Measurements from ENCODE around the gene LRRTM4. TPM values are rescaled to one million over a fixed set of nuclear protein-coding genes. Genes with fewer than 3 reads are reported as not detected.

Gene LRRTM4
- total and polyA plus RNA-seq, 2 experiments from 2014 or later, result not detected

DNA sequence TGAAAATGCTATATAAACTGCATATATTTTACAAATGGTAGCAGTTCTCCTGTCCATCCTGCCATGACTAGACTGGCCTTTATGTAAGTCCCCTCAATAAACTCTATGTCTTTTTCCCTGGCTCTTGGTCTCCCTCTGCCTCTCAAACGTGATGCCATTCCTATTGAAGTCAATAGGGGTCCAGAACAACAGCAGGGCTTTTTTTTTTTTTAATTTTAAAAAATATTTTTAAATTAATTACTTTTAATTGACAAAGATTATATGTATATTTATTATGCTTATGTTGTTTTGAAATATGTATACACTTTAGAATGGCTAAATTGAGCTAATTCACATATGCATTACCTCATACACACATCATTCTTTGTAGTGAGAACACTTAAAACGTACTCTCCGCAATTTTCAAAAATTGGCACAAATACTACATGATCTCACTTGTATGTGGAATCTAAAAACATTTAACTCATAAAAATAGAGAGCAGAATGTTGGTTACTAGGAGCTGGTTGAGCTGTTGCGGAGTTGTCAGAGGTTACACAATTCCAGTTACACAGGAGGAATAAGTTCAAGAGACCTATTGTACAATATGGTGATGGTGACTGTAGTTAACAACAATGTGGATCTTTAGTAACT is 123.1 kb downstream of the LRRTM4 start:
- TF ChIP-seq EZH2 (IDR thresholded peaks at IDR 0.05; ENCODE audit: insufficient read depth, poor library complexity, severe bottlenecking) (no peak), EZH2phosphoT487 (IDR thresholded peaks at IDR 0.05; ENCODE audit: insufficient read depth, low read depth) (no peak)
- no peaks in the 10 kb centered on the region for H4K20me1 ChIP-seq (ENCODE audit: insufficient read depth)
- no peaks in the 10 kb centered on the region for H3K9me3 ChIP-seq (ENCODE audit: low read depth)
- no peak overlapping the region for H2AFZ ChIP-seq
- no peaks in the 10 kb centered on the region for H3K36me3 ChIP-seq (ENCODE audit: low read depth)
- 26 to 35% methylated on average over 4 of the region's 4 CpGs for WGBS, 2 experiments (ENCODE audit: low coverage in 1 of 2, low lambda C conversion rate in 2 of 2, missing lambda C conversion rate in 2 of 2)
- H3K4me2 ChIP-seq (ENCODE audit: unreplicated experiment), result no peak overlapping the region
- H3K4me3 ChIP-seq, result no peak overlapping the region
- no peaks in the 10 kb centered on the region for H3K4me1 ChIP-seq (ENCODE audit: insufficient read depth)
- H3K27ac ChIP-seq, result no peak overlapping the region
- H3K27me3 ChIP-seq (replicated peaks; ENCODE audit: insufficient read depth), result no peaks in the 10 kb centered on the region
- in situ Hi-C loops (cut with MboI), result no loop called here
- H3K9ac ChIP-seq, result no peak overlapping the region
- H3K9me2 ChIP-seq (ENCODE audit: insufficient read depth), result no peaks in the 10 kb centered on the region
- no peaks in the 10 kb centered on the region for H3F3A ChIP-seq (ENCODE audit: insufficient read depth)
- no peak for DNase-seq
- H3K79me2 ChIP-seq (ENCODE audit: insufficient read depth), result no peaks in the 10 kb centered on the region

DNA sequence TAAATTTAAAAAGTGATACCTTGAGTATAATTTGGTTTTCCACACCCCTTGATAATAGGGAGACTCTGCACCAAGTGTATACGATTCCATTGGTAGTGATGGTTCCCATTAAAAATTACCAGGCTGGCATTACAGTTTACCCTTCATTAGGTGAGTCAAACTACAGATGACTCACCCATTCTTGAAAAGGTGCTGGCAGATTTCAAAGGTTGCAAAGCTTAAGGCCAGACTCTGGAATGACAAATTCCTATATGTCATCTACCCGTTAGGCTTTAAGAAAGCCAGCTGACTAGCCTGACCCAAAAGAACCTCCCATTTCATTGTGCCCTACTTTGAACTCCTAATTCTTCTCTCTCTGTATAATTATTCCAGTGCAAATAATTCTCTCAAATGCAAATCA is 124.4 kb downstream of the LRRTM4 start:
- 21 to 33% methylated on average over 2 of the region's 2 CpGs for WGBS, 2 experiments (ENCODE audit: low coverage in 1 of 2, low lambda C conversion rate in 2 of 2, missing lambda C conversion rate in 2 of 2)

DNA sequence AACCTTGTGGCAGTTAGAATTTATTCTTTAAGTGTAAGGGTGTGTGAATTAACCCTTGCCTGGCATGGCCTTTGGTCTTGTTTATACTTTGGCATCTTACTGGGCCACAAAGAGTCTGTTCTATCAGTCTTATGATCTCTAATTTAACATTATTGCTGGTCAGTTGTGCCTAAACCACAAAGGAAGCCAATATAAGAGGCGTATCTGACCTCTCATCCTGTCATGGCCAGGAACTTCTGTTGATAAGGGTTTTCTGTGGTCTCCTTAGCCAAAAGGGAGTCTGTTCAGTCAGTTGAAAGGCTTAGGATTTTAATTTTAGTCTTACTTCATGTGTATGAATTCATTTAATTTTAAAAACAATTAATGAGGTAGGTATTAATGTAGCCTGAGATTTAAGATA is 127.2 kb downstream of the LRRTM4 start:
- no peak for TF ChIP-seq EZH2phosphoT487 (IDR thresholded peaks at IDR 0.05; ENCODE audit: insufficient read depth, low read depth)
- TF ChIP-seq EZH2 (IDR thresholded peaks at IDR 0.05; ENCODE audit: insufficient read depth, poor library complexity, severe bottlenecking), result no peak
- H3K27me3 ChIP-seq (replicated peaks; ENCODE audit: insufficient read depth), result no peaks in the 10 kb centered on the region
- no peaks in the 10 kb centered on the region for H3K79me2 ChIP-seq (ENCODE audit: insufficient read depth)
- no peaks in the 10 kb centered on the region for H3F3A ChIP-seq (ENCODE audit: insufficient read depth)
- WGBS, 2 experiments (ENCODE audit: low coverage in 1 of 2, low lambda C conversion rate in 2 of 2, missing lambda C conversion rate in 2 of 2), result 9 to 11% methylated on average over 1 of the region's 1 CpG
- H2AFZ ChIP-seq, result no peak overlapping the region
- no peaks in the 10 kb centered on the region for H4K20me1 ChIP-seq (ENCODE audit: insufficient read depth)
- no peak overlapping the region for H3K9ac ChIP-seq
- in situ Hi-C loops (cut with MboI), result no loop called here
- H3K9me3 ChIP-seq (ENCODE audit: low read depth), result no peaks in the 10 kb centered on the region
- H3K36me3 ChIP-seq (ENCODE audit: low read depth), result no peaks in the 10 kb centered on the region
- H3K9me2 ChIP-seq (ENCODE audit: insufficient read depth), result no peaks in the 10 kb centered on the region
- no peak for DNase-seq
- no peak overlapping the region for H3K4me2 ChIP-seq (ENCODE audit: unreplicated experiment)
- H3K4me3 ChIP-seq, result no peak overlapping the region
- H3K27ac ChIP-seq, result no peak overlapping the region
- H3K4me1 ChIP-seq (ENCODE audit: insufficient read depth), result no peaks in the 10 kb centered on the region

More for the DNA sequence above, 124.4 kb downstream of the LRRTM4 start:
- Histone ChIP-seq H3K79me2 (ENCODE audit: insufficient read depth) (no peaks in the 10 kb centered on the region), H3K4me1 (ENCODE audit: insufficient read depth) (no peaks in the 10 kb centered on the region), H4K20me1 (ENCODE audit: insufficient read depth) (no peaks in the 10 kb centered on the region), H3K27ac (no peak overlapping the region), H3K9ac (no peak overlapping the region), H3K4me2 (ENCODE audit: unreplicated experiment) (no peak overlapping the region), H2AFZ (no peak overlapping the region), H3K9me2 (ENCODE audit: insufficient read depth) (no peaks in the 10 kb centered on the region), H3K27me3 (replicated peaks; ENCODE audit: insufficient read depth) (no peaks in the 10 kb centered on the region), H3K9me3 (ENCODE audit: low read depth) (no peaks in the 10 kb centered on the region), H3K4me3 (no peak overlapping the region), H3F3A (ENCODE audit: insufficient read depth) (no peaks in the 10 kb centered on the region), H3K36me3 (ENCODE audit: low read depth) (no peaks in the 10 kb centered on the region)
- no peak for TF ChIP-seq EZH2 (IDR thresholded peaks at IDR 0.05; ENCODE audit: insufficient read depth, poor library complexity, severe bottlenecking)
- no peak for TF ChIP-seq EZH2phosphoT487 (IDR thresholded peaks at IDR 0.05; ENCODE audit: insufficient read depth, low read depth)
- DNase-seq, result no peak
- in situ Hi-C loops (cut with MboI), result no loop called here

DNA sequence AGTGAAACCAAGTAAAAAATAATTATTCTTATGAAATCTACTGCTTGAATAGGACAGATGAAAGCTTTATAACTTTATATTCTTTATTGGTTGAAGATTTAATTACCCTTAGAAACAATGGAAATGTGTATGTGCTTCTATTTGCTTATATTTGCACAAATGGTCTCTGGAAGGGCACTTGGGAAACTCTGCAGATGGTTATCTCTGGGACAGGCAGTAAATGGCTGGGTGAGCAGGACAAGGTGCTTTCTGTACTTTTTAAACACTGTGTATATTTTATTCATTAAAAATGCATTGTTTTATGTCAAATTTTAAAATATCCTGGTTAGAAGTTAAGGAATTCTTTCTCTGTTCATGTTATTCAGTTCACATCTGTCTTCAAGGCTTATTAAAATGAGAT is 131.1 kb downstream of the LRRTM4 start:
- Histone ChIP-seq H4K20me1 (ENCODE audit: insufficient read depth) (no peaks in the 10 kb centered on the region), H2AFZ (no peak overlapping the region), H3K79me2 (ENCODE audit: insufficient read depth) (no peaks in the 10 kb centered on the region), H3K27ac (no peak overlapping the region), H3K4me1 (ENCODE audit: insufficient read depth) (no peaks in the 10 kb centered on the region), H3K9me2 (ENCODE audit: insufficient read depth) (no peaks in the 10 kb centered on the region), H3K9me3 (ENCODE audit: low read depth) (no peaks in the 10 kb centered on the region), H3K4me3 (no peak overlapping the region), H3F3A (ENCODE audit: insufficient read depth) (no peaks in the 10 kb centered on the region), H3K9ac (no peak overlapping the region), H3K36me3 (ENCODE audit: low read depth) (no peaks in the 10 kb centered on the region), H3K4me2 (ENCODE audit: unreplicated experiment) (no peak overlapping the region), H3K27me3 (replicated peaks; ENCODE audit: insufficient read depth) (no peaks in the 10 kb centered on the region)
- in situ Hi-C loops (cut with MboI), result no loop called here
- no peak for DNase-seq
- TF ChIP-seq EZH2 (IDR thresholded peaks at IDR 0.05; ENCODE audit: insufficient read depth, poor library complexity, severe bottlenecking) (no peak), EZH2phosphoT487 (IDR thresholded peaks at IDR 0.05; ENCODE audit: insufficient read depth, low read depth) (no peak)

DNA sequence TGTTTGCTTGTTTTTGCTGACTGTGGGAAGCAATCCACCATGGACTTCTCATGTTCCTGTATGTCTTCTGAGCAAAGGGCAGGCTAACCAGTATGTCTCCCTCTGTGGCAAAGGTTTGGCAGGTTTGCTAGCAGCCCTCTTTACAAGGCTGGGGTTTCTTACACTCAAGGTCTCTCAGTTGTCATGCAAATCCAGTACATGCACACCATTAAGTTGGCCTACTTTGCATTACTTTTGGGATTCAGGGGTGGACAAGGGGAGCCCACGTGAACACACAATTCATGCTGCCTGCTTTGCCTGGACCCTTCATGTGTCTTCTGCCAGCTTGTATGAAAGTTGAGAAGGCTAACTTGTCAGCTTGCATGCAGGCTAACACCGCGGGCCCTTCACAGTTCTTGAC is 134.9 kb downstream of the LRRTM4 start:
- no peaks in the 10 kb centered on the region for H3K79me2 ChIP-seq (ENCODE audit: insufficient read depth)
- no peak overlapping the region for H2AFZ ChIP-seq
- no peaks in the 10 kb centered on the region for H3K9me2 ChIP-seq (ENCODE audit: insufficient read depth)
- WGBS, 2 experiments (ENCODE audit: low coverage in 1 of 2, low lambda C conversion rate in 2 of 2, missing lambda C conversion rate in 2 of 2), result 10 to 12% methylated on average over 3 of the region's 3 CpGs
- H3K4me1 ChIP-seq (ENCODE audit: insufficient read depth), result no peaks in the 10 kb centered on the region
- H3K9me3 ChIP-seq (ENCODE audit: low read depth), result peaks cover 3% of the 10 kb centered on the region
- no peak overlapping the region for H3K9ac ChIP-seq
- in situ Hi-C loops (cut with MboI), result no loop called here
- TF ChIP-seq EZH2phosphoT487 (IDR thresholded peaks at IDR 0.05; ENCODE audit: insufficient read depth, low read depth), result no peak
- no peak for TF ChIP-seq EZH2 (IDR thresholded peaks at IDR 0.05; ENCODE audit: insufficient read depth, poor library complexity, severe bottlenecking)
- no peaks in the 10 kb centered on the region for H4K20me1 ChIP-seq (ENCODE audit: insufficient read depth)
- H3F3A ChIP-seq (ENCODE audit: insufficient read depth), result no peaks in the 10 kb centered on the region
- H3K4me3 ChIP-seq, result no peak overlapping the region
- H3K36me3 ChIP-seq (ENCODE audit: low read depth), result no peaks in the 10 kb centered on the region
- H3K27ac ChIP-seq, result no peak overlapping the region
- no peaks in the 10 kb centered on the region for H3K27me3 ChIP-seq (replicated peaks; ENCODE audit: insufficient read depth)
- no peak overlapping the region for H3K4me2 ChIP-seq (ENCODE audit: unreplicated experiment)
- DNase-seq, result no peak

Measured in GM23248 (cell line).